BJ (cell line): ENCODE measurements around the gene ZGLP1. TPM values are rescaled to one million over a fixed set of nuclear protein-coding genes. Genes with fewer than 3 reads are reported as not detected.
"Not testable (repeated sequence)": the region's sequence is repeated elsewhere in the genome, so short reads cannot be mapped to it uniquely, and the experiment has no call there.

Experiments
- CTCF ChIA-PET: fragments of 350-600 bp; formaldehyde crosslinking; extraction: SDS; loops from one replicate; lab custom pipeline; 2021; ENCODE audit warnings: antibody characterized with exemption, inconsistent platforms; lab: Yijun Ruan, JAX
- POLR2A ChIA-PET: fragments of 300-600 bp; sonication (Branson Sonifier 250); formaldehyde crosslinking; extraction: SDS; loops from one replicate; lab custom pipeline; 2021; ENCODE audit warnings: antibody characterized with exemption; lab: Charles Lee
- DNase-seq: peaks from one replicate; pipeline ENCODE4 v3.0.0-alpha.2; 2011; ENCODE audit warnings: low read depth
- H3K27me3 ChIP-seq: 2 replicates; pipeline ENCODE4 v1.6.0; 2011; ENCODE audit warnings: low read length; ENCODE audit not compliant: control insufficient read depth, insufficient read depth
- H3K36me3 ChIP-seq: 2 replicates; pipeline ENCODE4 v1.5.1; 2011; ENCODE audit warnings: low read length; ENCODE audit not compliant: control insufficient read depth, insufficient read depth
- H3K4me3 ChIP-seq: 2 replicates; pipeline ENCODE4 v1.5.1; 2011; ENCODE audit warnings: low read depth, mild to moderate bottlenecking, control low read depth, low read length
- polyA plus RNA-seq: library from polyadenylated mRNA; depleted of rRNA; stranded (reverse); fragments of >200 nt; gene quantifications from 2 replicates; pipeline ENCODE4 v1.2.3, GENCODE V29; 2011
- TF ChIP-seq, protein P1 (sequence below): IDR thresholded peaks from 2 replicates; pipeline ENCODE4 v1.5.1; 2011; ENCODE audit warnings: low read depth, mild to moderate bottlenecking, control low read depth, inconsistent platforms, low read length, moderate library complexity; ENCODE audit not compliant: insufficient read depth

Gene ZGLP1
- polyA plus RNA-seq, 1 experiment, result 1.2 TPM

- no peak overlapping the region for H3K4me3 ChIP-seq
- no peaks in the 10 kb centered on the region for H3K36me3 ChIP-seq
- no peaks in the 10 kb centered on the region for H3K27me3 ChIP-seq
- TF ChIP-seq, protein P1, sequence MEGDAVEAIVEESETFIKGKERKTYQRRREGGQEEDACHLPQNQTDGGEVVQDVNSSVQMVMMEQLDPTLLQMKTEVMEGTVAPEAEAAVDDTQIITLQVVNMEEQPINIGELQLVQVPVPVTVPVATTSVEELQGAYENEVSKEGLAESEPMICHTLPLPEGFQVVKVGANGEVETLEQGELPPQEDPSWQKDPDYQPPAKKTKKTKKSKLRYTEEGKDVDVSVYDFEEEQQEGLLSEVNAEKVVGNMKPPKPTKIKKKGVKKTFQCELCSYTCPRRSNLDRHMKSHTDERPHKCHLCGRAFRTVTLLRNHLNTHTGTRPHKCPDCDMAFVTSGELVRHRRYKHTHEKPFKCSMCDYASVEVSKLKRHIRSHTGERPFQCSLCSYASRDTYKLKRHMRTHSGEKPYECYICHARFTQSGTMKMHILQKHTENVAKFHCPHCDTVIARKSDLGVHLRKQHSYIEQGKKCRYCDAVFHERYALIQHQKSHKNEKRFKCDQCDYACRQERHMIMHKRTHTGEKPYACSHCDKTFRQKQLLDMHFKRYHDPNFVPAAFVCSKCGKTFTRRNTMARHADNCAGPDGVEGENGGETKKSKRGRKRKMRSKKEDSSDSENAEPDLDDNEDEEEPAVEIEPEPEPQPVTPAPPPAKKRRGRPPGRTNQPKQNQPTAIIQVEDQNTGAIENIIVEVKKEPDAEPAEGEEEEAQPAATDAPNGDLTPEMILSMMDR, result no peak
- ChIA-PET CTCF (interaction anchor here (1.2 to 1.3 kb wide), 4 partner anchors 11 to 75 kb away, joined by 3 to 5 read pairs (median 4); partner anchors contain the start of gene RAVER1), POLR2A (interaction anchor here (0.6 to 0.9 kb wide), 3 partner anchors 11 to 36 kb away, joined by 4 to 14 read pairs (median 5); partner anchors contain the start of genes RAVER1 and TYK2)
- DNase-seq, result peak; percentile 71
Observed at GRCh38 chr19:10344780-10345179, 35.2 kb upstream of the ZGLP1 start.

- no peak overlapping the region for H3K4me3 ChIP-seq
- no peaks in the 10 kb centered on the region for H3K27me3 ChIP-seq
- no peaks in the 10 kb centered on the region for H3K36me3 ChIP-seq
- no peak for DNase-seq
- POLR2A ChIA-PET, result no interaction called here
- CTCF ChIA-PET, result interaction anchor here (0.6 to 2.1 kb wide), 6 partner anchors 9 to 300 kb away, joined by 3 to 8 read pairs (median 3); partner anchors contain the start of genes PDE4A and RAVER1
- TF ChIP-seq, protein P1, result no peak
Observed at GRCh38 chr19:10343495-10343894, 33.9 kb upstream of the ZGLP1 start.

GRCh38 chr19:10339977-10340376 lies 30.4 kb upstream of the ZGLP1 start:
- no peaks in the 10 kb centered on the region for H3K27me3 ChIP-seq
- TF ChIP-seq, protein P1, result no peak
- no peak overlapping the region for H3K4me3 ChIP-seq
- POLR2A ChIA-PET, result no interaction called here
- no peak for DNase-seq
- H3K36me3 ChIP-seq, result no peaks in the 10 kb centered on the region
- CTCF ChIA-PET, result interaction anchor here (0.8 to 2.2 kb wide), 4 partner anchors 10 to 81 kb away, joined by 3 to 7 read pairs (median 5); no protein-coding TSS in a partner anchor

GRCh38 chr19:10339380-10339960 lies 29.9 kb upstream of the ZGLP1 start, which contains the start of gene ICAM3:
TSS of gene ICAM3 (minus strand) at chr19:10339624. CDS start at chr19:10339614, 10 bp downstream.
- CTCF ChIA-PET, result interaction anchor here (1.4 kb wide), 1 partner anchor 70 kb away, joined by 6 read pairs; no protein-coding TSS in a partner anchor

DNA sequence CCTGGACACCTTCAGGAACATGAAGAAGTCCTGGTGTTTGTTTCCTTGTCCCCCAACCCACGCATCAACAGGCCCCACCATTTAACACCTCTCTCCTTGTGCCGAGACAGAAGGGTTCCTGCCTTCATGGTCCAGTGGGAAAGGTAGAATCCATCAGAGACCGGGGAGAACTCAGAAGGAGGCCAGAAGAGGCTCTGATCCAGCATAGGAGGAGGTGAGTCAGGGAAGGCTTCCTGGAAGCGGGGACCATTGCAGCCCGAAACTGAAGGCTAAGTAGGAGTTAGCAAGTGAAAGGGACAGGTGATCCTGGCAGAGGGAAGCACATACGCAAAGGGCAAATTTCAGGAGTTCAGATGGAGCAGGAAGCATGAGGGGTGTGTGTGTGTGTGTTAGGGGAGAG lies 29.3 kb upstream of the ZGLP1 start:
- ChIA-PET POLR2A (no interaction called here), CTCF (no interaction called here)
- H3K36me3 ChIP-seq, result no peaks in the 10 kb centered on the region
- TF ChIP-seq, protein P1, result no peak
- no peak overlapping the region for H3K4me3 ChIP-seq
- DNase-seq, result no peak
- H3K27me3 ChIP-seq, result no peaks in the 10 kb centered on the region

More at GRCh38 chr19:10339380-10339960, 29.9 kb upstream of the ZGLP1 start, which contains the start of gene ICAM3:
- H3K36me3 ChIP-seq, result no peaks in the 10 kb centered on the region
- TF ChIP-seq, protein P1, result no peak
- no peak within 1 kb of the TSS for H3K4me3 ChIP-seq
- no peaks in the 10 kb centered on the region for H3K27me3 ChIP-seq
- POLR2A ChIA-PET, result no interaction called here
- DNase-seq, result no peak

DNA sequence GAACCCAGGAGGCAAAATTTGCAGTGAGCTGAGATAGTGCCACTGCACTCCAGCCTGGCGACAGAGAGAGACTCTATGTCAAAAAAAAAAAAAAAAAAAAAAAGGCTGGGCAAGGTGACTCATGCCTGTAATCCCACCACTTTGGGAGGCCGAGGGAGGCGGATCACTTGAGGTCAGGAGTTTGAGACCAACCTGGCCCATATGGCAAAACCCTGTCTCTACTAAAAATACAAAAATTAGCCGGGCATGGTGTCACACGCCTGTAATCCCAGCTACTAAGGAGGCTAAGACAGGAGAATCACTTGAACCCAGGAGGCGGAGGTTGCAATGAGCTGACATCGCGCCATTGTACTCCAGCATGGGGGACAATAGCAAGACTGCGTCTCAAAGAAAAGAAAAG lies 27.1 kb upstream of the ZGLP1 start:
- H3K4me3 ChIP-seq, DNase-seq, H3K27me3 ChIP-seq, POLR2A ChIA-PET, H3K36me3 ChIP-seq: not testable (repeated sequence)
- CTCF ChIA-PET, result interaction anchor here (0.6 to 1.4 kb wide), 5 partner anchors 16 to 68 kb away, joined by 3 to 5 read pairs (median 3); no protein-coding TSS in a partner anchor
